Suprapubic skin (tissue), 4 donors: ENCODE measurements around the gene BZW1. TPM values are rescaled to one million over a fixed set of nuclear protein-coding genes. Genes with fewer than 3 reads are reported as not detected.

Experiments
- DNase-seq, 2 donors: peaks; one replicate each; pipeline ENCODE4 v3.0.0-alpha.2; 2019; ENCODE audit warnings: low spot score in 2 of 2
- H3K27ac ChIP-seq: fragments of 200-600 bp; sonication (generic); one replicate; pipeline ENCODE4 v1.5.1; 2019
- H3K27me3 ChIP-seq: fragments of 200-600 bp; sonication (generic); one replicate; pipeline ENCODE4 v1.5.1; 2019
- H3K36me3 ChIP-seq: fragments of 200-600 bp; sonication (generic); one replicate; pipeline ENCODE4 v1.5.1; 2019
- H3K4me1 ChIP-seq: fragments of 200-600 bp; sonication (generic); one replicate; pipeline ENCODE4 v1.5.1; 2019
- H3K4me3 ChIP-seq: fragments of 200-600 bp; sonication (generic); one replicate; pipeline ENCODE4 v1.5.1; 2019; ENCODE audit warnings: mild to moderate bottlenecking
- H3K9me3 ChIP-seq: fragments of 200-600 bp; sonication (generic); one replicate; pipeline ENCODE4 v1.5.1; 2019
- EP300 ChIP-seq: sonication (generic); formaldehyde crosslinking; IDR thresholded peaks from one replicate; pipeline ENCODE4 v1.6.1; 2017; ENCODE audit warnings: antibody characterized with exemption
- POLR2A ChIP-seq, 2 donors: fragments of 450-650 bp; IDR thresholded peaks; one replicate each; pipeline ENCODE4 v1.6.1; 2017; ENCODE audit warnings: antibody characterized with exemption in 2 of 2, mild to moderate bottlenecking in 2 of 2, moderate library complexity in 2 of 2
- POLR2AphosphoS5 ChIP-seq, 3 donors: sonication (generic); formaldehyde crosslinking; IDR thresholded peaks; one replicate each; pipeline ENCODE4 v1.6.1; 2017; ENCODE audit warnings: antibody characterized with exemption in 3 of 3
- WGBS: methylation state at CpG from one replicate; pipeline ENCODE4 v1.1.5; 2018; 5-methylcytosine and 5-hydroxymethylcytosine counted together
- total RNA-seq, 4 donors: library from RNA; depleted of rRNA; stranded (reverse); fragments of >200 nt; gene quantifications; one replicate each; pipeline ENCODE4 v1.1.0, GENCODE V29; 2016
- TF ChIP-seq, protein P1 (sequence below), 2 donors: fragments of 200-600 bp in 1 of 2; fragments of 450-650 bp in 1 of 2; sonication (generic) in 1 of 2; IDR thresholded peaks; one replicate each; pipeline ENCODE4 v1.5.1; 2016 to 2019; ENCODE audit warnings: antibody characterized with exemption in 2 of 2, mild to moderate bottlenecking in 1 of 2, moderate library complexity in 1 of 2

BZW1 gene
- total RNA-seq, 4 donors from 2014 or later = 103 to 215 (median 137) TPM

DNA sequence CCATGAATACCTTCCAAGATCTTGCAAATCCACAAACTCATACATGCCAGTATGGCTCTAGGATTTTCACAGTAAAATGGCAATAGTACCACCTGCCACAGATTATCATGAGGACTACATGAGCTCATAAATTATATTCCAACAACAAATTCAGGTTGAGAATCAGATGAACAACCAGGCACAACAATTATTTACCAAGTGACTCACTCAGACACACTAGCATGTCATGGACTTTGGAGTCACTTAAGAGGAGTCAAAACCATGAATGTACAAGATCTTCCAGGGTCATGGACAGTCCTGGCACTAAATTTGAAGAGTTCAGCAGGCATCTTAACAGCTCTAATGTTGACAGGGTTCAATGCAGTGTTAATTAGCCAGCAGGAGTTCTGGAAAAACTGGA, 34.4 kb upstream of the BZW1 start:
- Histone ChIP-seq H3K36me3 (no peaks in the 10 kb centered on the region), H3K4me3 (no peak overlapping the region), H3K27me3 (no peaks in the 10 kb centered on the region), H3K4me1 (no peaks in the 10 kb centered on the region), H3K27ac (no peak overlapping the region), H3K9me3 (no peaks in the 10 kb centered on the region)
- TF ChIP-seq, protein P1, sequence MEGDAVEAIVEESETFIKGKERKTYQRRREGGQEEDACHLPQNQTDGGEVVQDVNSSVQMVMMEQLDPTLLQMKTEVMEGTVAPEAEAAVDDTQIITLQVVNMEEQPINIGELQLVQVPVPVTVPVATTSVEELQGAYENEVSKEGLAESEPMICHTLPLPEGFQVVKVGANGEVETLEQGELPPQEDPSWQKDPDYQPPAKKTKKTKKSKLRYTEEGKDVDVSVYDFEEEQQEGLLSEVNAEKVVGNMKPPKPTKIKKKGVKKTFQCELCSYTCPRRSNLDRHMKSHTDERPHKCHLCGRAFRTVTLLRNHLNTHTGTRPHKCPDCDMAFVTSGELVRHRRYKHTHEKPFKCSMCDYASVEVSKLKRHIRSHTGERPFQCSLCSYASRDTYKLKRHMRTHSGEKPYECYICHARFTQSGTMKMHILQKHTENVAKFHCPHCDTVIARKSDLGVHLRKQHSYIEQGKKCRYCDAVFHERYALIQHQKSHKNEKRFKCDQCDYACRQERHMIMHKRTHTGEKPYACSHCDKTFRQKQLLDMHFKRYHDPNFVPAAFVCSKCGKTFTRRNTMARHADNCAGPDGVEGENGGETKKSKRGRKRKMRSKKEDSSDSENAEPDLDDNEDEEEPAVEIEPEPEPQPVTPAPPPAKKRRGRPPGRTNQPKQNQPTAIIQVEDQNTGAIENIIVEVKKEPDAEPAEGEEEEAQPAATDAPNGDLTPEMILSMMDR (IDR thresholded peaks at IDR 0.05) = no peak
- TF ChIP-seq EP300 = no peak
- TF ChIP-seq POLR2A (IDR thresholded peaks at IDR 0.05) = no peak
- TF ChIP-seq POLR2AphosphoS5 (IDR thresholded peaks at IDR 0.05) = no peak
- DNase-seq = no peak

DNA sequence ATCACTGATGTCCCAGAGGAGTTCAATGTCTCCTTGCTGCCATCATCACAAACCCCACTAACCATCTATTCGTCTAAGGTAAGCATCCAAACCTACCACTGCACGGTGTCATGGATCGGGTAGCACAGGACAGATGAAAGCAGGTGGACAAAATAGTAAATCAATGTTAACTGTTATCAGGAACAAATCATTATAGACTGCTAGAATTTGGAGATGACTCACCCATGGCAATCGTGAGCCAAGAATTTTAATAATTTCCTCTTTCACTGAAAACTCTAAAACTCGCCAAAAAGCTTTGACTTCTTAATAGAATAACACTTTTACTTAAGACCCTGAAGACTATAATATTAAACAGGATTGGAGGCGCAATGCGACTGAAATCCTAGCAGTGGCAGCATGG, 33.7 kb upstream of the BZW1 start:
- no peak overlapping the region for H3K4me3 ChIP-seq
- H3K27ac ChIP-seq = no peak overlapping the region
- no peaks in the 10 kb centered on the region for H3K36me3 ChIP-seq
- DNase-seq = no peak
- 53% methylated on average over 7 of the region's 7 CpGs for WGBS
- no peaks in the 10 kb centered on the region for H3K27me3 ChIP-seq
- TF ChIP-seq EP300 (no peak), POLR2AphosphoS5 (IDR thresholded peaks at IDR 0.05) (no peak), POLR2A (IDR thresholded peaks at IDR 0.05) (no peak)
- TF ChIP-seq, protein P1 (IDR thresholded peaks at IDR 0.05) = no peak
- no peaks in the 10 kb centered on the region for H3K9me3 ChIP-seq
- H3K4me1 ChIP-seq = no peaks in the 10 kb centered on the region

DNA sequence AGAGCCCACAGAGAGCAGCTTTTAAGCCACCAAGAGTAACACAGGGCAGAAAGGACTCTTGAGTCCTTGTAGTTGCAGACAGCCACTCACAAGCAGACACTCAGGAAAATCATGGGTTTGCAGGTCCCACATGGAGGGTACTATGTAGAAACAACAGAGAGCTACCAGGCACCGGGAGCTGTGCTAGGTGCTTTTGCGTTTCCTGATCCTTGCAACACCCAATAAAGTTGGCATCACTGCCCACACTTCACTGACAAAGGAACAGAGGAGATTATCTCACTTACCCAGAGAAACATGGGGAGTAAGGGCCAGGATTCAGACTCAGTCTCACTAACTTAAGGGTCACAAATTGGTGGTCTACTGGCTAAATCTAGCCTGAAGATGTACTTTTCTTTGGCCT, 32.5 kb upstream of the BZW1 start:
- DNase-seq = no peak
- no peak overlapping the region for H3K27ac ChIP-seq
- 94% methylated on average over 2 of the region's 2 CpGs for WGBS
- H3K4me3 ChIP-seq = no peak overlapping the region
- no peaks in the 10 kb centered on the region for H3K9me3 ChIP-seq
- TF ChIP-seq POLR2AphosphoS5 (IDR thresholded peaks at IDR 0.05) = no peak
- TF ChIP-seq POLR2A (IDR thresholded peaks at IDR 0.05) = no peak
- TF ChIP-seq, protein P1 (IDR thresholded peaks at IDR 0.05) = no peak
- no peak for TF ChIP-seq EP300
- no peaks in the 10 kb centered on the region for H3K4me1 ChIP-seq
- H3K36me3 ChIP-seq = no peaks in the 10 kb centered on the region
- H3K27me3 ChIP-seq = no peaks in the 10 kb centered on the region

DNA sequence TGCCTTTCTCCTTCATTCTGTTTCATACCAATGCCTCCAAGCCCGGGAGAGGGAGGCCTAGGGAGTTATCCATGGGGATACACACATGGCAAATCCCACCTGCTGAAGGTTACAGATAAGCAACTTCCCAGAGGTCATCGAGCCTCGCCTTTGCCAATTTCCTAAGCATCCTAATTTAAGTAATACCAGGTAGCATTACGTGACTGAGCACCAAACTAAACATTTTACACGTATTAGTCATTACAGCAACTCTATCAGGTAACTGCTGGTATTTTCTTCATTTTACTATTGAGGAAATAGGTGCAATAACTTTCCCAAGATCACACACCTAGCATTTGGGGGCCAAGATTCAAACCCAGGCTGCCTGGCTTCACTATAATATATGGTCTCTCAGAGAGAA, 30.1 kb upstream of the BZW1 start:
- peaks cover 6% of the 10 kb centered on the region for H3K4me1 ChIP-seq
- no peak for DNase-seq
- 87% methylated on average over 5 of the region's 5 CpGs for WGBS
- no peaks in the 10 kb centered on the region for H3K36me3 ChIP-seq
- no peak overlapping the region for H3K27ac ChIP-seq
- TF ChIP-seq, protein P1 (IDR thresholded peaks at IDR 0.05) = no peak
- TF ChIP-seq POLR2A (IDR thresholded peaks at IDR 0.05) = no peak
- TF ChIP-seq EP300 = no peak
- no peak for TF ChIP-seq POLR2AphosphoS5 (IDR thresholded peaks at IDR 0.05)
- H3K4me3 ChIP-seq = no peak overlapping the region
- no peaks in the 10 kb centered on the region for H3K9me3 ChIP-seq
- H3K27me3 ChIP-seq = no peaks in the 10 kb centered on the region

DNA sequence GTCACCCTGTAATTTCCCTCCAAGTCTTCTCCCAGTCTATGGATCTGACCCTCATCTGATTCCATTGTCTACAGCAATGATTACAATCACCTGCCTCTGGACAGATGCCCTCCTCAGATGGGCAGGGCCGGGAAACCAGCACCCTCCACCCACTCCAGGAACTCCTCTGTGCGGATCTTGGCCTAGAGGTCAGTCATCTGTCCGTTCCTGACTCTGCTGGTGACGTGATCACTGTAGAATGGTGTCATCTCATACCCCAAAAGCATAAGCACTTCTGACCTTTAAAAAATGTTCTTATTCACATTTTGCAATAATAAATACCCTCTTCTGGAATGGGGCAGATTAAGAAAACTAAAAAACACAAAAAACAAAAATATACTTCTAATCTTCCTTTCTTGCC, 29.5 kb upstream of the BZW1 start:
- Histone ChIP-seq H3K4me1 (peaks cover 12% of the 10 kb centered on the region), H3K36me3 (no peaks in the 10 kb centered on the region), H3K27ac (no peak overlapping the region), H3K9me3 (no peaks in the 10 kb centered on the region), H3K4me3 (no peak overlapping the region), H3K27me3 (no peaks in the 10 kb centered on the region)
- DNase-seq = no peak
- WGBS = 67% methylated on average over 4 of the region's 4 CpGs
- TF ChIP-seq EP300 (no peak), POLR2AphosphoS5 (IDR thresholded peaks at IDR 0.05) (no peak), POLR2A (IDR thresholded peaks at IDR 0.05) (no peak)
- TF ChIP-seq, protein P1 (IDR thresholded peaks at IDR 0.05) = no peak
